Measurements from ENCODE around the gene NDUFA9.

The NDUFA9 gene

DNA sequence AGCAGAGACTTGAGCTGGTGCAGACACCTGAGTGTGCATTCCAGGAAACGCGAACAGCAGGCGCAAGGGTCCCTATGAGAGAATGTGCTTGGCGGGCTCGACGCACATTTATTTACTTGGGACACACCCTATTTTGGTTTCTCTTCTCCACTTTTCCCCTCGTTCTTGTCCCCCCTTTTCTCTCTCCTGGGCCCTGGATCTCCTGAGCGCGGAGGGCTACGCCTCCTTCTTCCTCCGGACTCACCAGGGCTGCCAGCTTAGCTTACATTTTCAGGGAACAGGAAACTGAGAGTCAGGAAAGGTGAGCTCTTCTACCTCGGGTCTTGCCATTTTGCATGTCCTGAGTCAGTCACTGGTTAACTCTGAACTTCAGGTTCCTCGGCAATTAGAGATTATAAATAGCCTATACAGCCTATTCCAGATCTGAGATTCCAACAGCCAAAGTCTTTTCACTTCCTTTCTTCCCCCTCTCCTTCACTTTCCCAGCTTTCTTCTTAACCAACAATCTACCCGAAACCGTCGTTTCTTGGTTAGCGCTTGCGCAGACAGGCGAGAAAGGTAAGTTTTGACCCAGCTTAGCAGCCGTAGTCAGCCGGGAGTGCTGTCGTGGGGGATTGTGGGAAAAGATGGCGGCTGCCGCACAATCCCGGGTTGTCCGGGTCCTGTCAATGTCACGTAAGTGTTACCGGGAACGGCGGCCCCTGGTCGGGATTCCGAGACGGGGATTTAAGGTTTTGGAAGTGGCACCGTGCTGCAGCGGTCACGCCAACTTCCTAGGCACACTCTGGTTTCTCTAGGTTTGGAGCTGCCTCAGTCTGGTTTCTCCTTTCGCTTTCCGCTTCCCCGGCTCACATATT lies at the start of gene NDUFA9, which contains the start of gene AKAP3:
Gene NDUFA9 (plus strand): TSS at position 614 of the 857 bp plus-strand sequence. CDS start 13 bp downstream, at position 627.
Gene AKAP3 (minus strand): TSS at position 551 of the 857 bp plus-strand sequence. CDS start 10,855 bp downstream, outside the sequence.
- peak; percentile 84 for DNase-seq

DNA sequence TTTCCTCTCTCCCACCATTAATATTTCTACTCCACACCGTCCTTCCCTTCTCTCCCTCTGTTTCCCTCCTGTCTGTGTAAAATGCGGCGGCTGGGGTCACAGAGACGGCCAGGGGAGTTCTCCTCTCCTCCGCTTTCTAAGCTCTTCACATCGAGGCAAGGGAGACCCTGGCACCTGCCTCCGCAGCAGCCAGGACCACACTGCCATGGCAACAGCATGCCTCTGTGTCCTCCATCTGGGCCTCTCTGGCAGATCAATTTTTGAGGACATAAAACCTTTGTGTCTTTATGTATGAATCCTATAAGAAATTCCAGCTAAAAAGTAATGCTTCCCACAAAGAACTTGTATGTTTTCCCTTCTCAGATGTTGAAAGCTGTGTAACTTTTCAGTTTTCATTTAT lies 45.5 kb upstream of the NDUFA9 start:
- no peak for DNase-seq

DNA sequence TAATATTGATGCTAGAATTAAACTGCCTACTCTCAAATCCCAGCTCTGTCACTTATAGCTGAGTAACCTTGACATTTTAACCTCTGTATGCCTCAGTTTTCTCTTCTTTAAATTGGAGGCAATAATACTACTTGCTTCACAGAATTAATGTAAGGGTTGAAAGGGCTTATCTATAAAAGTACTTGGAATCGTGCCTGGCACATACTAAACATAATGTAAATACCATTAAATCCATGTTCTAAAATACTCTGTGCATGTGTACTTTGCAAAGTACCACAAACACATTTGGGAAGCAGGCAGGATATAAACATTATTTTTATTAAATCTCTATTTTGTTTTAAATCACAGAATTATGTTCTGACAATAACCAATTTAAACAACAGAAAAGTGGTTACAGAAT lies 45.0 kb upstream of the NDUFA9 start:
- DNase-seq, result no peak

DNA sequence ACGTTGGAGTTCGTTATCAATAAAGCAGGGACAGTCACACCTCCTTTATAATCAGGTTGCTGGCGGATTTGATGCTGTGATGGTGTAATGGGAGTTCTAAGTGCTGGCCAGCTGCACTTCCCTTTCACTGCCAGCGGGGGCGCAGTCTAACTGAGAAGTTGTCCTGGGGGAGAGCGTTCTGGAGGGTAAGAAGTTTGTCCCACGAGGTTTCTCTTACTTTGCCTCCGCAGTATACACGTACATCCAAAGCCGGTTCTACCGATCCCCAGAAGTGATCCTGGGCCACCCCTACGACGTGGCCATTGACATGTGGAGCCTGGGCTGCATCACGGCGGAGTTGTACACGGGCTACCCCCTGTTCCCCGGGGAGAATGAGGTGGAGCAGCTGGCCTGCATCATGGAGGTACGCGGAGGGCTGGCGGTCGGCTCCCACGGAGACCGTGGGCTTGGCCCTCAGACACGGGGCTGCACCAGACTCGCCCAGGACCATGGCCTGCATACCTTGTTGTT lies 44.2 kb upstream of the NDUFA9 start:
- DNase-seq, result peak; percentile 50

DNA sequence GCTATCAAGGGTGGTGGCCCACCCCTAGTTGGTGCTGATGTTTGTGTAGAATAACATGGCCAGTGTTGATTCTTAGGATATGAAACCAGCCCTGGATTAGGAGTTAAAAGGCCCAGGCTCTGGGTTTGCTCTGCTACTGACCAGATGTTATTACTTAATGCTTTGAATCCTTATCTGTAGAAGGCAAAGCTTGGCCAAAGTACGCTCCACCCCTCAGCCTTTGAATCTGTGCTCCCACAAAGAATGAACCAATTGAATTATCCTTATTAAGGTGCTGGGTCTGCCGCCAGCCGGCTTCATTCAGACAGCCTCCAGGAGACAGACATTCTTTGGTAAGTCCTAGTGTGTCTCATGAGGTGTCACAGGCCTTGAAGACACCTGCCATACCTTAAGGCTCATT lies 41.9 kb upstream of the NDUFA9 start:
- no peak for DNase-seq

DNA sequence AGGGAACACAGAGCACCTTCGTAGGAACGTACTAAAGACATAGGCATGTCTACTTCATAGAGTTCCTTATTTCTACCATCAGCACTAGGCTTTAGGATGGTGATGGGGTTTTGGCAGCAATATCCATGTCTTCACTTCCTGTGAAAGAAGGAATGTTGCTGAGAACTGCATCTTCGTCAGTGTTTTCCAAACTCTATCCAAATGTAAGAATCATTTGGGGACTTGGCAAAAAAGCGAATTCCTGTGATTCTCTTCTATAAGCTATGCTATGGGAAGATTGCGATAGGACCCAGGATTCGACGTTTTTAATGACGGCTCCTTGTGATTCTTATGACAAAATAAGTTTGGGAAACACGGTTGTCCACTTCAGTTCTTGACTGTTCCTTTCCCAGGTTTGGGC lies 39.8 kb upstream of the NDUFA9 start:
- no peak for DNase-seq

DNA sequence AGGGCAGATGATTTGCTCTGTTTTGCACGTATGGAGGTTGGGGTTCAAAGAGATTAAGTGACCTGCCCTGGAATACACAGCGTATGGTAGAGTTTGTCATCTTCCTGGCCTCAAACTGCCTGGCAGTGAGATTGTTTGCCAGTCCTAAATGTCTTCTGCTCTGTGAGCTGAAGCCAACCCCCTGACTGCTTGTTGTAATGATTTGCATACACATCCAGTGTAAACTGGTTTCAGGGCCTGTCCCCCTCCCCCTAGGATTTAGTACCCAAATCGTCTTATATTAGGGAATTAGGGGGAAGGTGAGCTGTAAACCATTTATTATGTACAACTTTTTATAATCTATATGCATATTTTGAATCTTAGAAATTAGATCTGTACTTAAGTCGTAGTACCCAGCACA lies 38.4 kb upstream of the NDUFA9 start:
- no peak for DNase-seq

DNA sequence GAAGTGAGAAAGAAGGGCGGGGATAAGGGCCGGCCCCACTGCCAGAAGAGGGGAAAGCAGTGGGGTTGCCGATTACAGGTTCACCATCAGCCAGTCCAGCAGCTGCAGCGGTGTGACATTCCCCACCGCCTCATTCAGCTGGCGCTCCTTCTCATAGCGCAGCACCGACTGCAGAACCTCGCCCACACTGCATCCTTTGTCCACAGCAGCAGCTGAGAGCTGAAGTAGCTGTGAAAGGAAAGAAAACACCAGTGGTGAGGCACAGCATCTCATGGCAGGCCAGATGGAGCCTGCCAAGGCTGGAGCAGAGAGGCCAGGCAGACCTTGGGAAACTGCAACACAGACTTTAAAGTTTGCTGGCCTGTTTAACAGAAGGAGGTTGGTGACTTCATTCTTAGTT lies 33.2 kb upstream of the NDUFA9 start:
- no peak for DNase-seq

DNA sequence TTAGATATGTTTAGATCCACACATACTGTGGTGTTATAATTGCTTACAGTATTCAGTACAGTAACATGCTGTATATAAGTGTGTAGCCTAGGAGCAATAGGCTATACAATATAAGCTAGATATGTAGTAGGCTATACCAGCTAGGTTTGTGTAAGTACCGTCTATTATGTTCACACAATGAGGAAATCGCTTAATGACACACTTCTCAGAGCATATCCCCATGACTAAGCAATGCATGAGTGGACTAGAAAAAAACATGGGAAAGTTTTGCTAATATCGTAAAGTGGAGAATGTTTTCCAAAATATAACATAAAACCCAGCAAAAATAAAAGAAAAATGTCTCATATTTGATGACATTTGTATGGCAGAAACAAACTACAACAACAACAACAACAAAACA lies 27.4 kb upstream of the NDUFA9 start:
- no peak for DNase-seq

DNA sequence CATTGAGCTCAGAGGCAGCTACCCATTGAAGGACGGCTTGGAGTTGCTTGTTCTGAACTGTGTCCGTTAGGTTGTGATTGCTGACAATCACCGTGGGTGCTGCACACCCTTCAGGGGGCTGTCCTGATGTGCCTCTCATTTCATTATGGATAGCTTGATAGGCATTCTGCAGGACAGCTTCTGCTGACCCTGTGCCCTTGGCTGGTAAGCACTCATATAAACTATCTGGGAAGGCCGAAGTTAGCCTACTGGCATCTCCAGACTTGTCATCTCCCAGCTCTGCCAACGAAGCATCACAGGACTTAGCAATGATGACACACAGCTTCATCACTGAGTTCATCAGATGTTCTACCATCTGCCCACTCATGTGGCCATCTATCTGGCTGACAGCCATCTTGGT lies 22.4 kb upstream of the NDUFA9 start:
- no peak for DNase-seq

DNA sequence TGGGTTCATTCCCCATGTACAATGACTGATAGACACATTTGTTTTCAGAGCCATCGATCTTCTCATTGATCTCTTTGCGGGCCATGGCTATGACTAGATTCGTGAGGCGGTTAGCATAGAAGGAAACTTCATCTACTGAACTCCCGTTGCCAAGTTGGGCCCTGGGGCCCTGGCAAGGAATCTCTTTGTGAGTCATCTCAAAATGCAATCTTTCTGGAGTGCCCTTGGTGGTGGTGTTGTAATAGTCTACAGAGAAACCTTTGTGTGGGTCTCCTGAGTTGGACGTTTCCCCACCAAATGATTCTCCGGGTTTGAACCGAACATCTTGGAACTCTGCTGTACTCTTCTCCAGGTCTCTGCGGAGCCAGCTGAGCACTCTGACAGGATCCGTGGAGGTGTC lies 20.5 kb upstream of the NDUFA9 start:
- DNase-seq, result no peak

DNA sequence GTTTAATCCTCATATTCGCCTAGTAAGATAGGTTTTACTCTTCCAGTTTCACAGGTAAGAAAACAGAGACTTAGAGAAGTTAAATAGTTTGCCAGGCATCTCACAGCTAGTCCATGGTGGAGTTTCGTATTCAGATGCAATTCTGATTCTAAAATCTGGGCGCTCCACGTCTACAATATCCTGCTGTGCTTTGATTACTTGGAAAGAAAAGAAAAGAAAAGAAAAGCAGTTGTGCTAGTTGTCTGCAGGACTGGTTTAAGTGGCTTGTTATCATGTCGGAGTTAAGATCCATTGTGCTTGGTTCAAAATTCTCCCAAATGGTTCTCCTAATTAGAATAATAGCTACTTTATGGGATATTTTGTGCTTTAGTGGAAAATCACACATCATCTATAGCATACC lies 18.7 kb upstream of the NDUFA9 start:
- DNase-seq, result no peak

DNA sequence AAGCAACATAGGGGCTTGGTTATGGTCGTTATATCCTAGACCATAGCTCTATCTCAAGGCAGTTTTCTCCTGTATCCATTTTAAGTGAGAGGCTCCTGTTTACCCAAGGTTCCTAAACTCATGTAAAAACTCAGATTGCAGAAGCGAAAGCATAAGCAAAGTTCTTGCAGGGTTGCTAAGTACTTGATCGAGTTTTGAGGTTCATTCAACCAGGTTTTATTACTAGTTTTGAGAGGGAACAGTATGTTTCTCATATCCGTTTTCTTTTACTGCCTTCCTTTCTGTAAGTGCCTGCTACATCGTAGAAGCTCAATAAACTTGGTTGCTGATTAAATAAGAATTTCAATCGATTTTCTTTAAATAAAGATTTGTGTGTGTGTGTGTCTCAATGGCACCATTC lies 5.2 kb upstream of the NDUFA9 start:
- no peak for DNase-seq

DNA sequence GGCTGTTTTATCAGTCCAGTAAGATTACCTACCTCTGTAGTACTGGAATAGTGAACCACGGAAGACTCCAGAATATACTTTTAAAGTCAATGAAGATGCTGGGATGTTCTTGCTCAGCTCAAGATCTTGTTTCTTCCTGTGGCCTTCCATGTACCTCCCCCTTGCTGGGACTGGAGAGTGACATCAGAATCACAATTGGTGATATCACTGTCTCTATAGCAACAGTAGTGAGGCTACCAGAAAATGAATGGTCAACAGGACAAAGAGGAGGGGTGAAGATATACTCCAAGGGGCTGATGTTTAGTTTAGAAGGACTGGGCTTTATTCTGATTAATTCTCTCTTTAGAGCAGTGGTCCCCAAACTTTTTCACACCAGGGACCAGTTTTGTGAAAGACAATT lies 3.9 kb upstream of the NDUFA9 start:
- no peak for DNase-seq

DNA sequence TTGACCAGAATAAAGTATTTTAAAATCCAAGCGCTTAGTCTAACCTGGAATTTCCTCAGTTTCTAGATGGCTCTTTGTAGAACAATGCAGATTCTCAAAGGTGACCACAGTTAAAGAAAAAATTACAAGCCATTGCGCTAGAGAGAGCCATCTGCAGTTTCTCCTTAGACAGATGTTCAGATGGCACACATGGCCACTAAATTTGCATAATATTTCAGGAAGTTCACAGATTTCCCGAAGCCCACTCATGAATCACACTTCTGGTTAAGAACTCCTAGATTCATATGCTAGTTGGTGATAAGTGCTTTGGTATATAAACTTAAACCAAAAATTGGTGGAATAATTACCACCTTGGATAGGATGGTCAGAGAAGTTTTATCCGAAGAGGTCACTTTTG lies 812 bp upstream of the NDUFA9 start:
- no peak for DNase-seq

DNA sequence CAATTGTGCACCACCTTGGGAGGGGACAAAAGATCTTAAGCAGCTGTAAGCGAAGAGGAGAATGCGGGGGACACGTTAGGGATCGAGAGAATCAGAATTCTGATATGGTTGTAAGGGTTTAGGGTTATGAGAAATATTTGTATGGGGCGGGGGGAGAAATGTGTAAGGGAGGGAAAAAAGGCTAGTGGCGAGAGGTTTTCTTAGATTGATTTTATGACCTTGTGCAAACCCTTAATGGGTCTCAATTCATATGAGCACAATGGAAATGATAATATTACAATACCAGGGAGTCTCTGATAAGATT lies 396 bp downstream of the NDUFA9 start:
- no peak for DNase-seq

DNA sequence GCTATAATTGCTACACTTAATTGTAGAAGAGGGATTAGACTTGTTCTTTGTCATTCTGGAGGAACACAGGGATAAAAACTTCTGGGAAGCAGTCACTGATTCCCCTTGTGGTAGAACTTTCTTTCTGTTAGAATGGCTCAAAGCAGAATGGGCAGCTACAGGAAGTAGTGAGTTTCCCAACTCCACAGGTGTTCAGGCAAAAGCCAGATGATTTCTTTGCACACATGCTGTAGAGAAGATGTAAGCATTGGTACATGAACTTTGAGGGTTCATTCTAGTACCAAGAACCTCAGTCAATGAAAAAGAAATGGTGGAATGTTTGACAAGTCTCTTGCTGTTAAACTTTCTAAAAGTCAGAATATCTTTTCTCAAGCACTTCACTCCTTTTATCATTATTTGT lies 4.3 kb downstream of the NDUFA9 start:
- DNase-seq, result no peak

DNA sequence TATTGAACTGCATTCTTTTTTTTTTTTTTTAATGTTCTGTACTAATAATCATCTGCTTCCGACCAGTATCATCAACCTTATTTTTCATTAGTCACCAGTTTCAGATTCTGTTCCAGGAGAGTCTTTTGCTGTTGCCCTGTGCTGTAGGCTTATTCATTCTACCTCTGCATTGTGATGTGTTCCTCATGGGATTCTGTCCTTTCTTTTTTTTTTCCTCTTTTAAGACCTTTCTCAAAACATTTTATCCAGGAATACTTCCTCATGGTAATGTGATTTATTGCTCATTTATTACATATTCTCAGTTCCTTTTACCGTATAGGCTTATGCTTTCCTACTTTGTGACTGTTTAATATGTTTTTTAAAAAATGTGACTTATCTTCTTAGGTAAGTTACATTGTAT lies 4.8 kb downstream of the NDUFA9 start:
- no peak for DNase-seq

DNA sequence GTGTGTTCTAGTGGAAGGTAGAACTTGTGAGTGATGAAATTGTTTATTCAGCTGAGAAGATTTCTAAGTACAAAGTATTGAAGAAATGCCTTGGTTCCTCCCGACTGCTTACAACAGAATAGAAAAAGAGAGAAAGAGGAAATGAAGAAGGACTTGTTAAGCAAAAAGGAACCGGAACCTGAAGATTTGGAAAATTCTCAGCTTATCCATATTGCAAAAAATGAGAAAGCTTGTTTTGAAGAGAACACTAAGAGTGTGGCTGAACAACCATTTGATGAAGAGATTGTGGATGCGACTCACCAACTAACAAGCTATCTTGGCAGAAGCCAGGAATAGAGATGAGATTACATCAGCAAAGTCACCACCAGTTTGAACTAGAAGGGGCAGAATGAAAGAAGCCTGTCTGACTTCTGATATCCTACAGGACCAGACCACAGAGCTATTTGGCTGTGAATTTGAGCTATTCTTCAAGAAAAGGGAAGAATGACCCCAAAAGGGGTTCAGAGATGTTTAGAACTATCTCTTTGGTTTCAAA lies 15.1 kb downstream of the NDUFA9 start:
- no peak for DNase-seq

DNA sequence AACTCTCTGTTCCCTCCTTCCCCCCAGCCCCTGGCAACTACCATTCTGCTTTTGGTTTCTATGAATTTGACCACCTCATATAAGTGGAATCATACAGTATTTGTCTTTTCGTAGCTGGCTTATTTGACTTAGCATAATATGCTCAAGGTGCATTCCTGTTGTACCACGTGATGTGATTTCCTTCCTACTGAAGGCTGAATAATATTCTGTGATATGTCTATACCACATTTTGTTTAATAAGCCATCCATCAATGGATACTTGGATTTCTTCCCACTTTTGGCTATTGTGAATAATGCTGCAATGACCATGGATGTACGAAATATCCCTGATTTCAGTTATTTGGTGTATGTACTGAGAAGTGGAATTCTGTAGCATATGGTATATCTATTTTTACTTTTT lies 16.3 kb downstream of the NDUFA9 start:
- DNase-seq, result no peak

DNA sequence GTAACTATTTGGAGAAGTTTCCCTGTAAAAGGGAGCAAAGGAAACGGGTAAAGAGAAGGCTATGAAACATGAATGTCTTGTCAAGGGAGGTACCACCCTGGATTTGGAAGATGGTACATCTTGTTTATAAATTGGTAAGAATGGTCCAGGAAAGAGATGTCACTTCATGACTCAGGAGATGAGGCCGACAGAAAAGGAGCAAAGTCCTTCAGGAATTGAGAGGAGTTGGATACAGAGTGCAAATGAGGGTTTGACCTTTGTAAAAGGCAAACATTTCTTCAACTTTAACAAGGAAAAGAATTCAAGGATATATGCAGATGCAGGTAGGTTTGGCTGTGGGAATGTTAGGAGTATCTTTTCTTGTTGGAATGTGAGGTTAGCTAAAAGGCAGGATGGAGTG lies 30.8 kb downstream of the NDUFA9 start:
- DNase-seq, result no peak

DNA sequence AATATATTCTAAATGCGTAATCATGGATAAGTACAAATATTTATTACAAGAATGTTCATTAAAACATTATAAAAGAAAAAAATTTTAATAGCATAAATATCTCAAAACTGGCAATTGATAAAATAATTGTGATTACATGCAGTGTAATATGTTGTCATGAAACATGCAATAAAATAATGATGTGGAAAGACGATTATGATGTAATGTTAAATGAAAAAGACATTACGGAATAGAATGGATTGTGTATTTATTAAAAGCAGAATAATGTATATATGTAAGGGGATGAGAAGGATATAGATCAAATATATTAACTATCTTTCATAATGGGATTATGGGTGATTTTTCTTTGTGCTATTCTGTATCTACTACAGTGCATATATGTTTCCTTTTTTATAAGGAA lies 32.8 kb downstream of the NDUFA9 start:
- no peak for DNase-seq

DNA sequence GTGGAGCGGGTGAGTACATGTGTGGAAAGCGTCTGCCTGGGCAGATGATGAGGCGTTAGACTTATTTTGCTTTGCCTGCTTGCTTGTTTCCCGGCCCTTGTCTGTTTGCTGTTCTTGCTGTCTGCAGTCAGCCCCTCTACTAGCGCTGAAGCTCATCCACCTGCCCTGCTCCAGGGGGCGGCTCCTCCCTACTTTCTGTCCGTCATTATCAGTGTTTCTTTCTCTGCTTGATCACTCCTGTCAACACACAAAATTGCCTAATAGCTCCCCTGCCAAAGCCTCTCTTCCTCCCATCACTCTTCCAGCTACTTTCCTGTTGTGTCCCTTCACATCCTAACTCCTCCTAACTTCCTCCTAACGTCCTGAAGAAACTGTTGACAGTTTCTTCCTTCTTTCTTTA lies 36.4 kb downstream of the NDUFA9 start:
- no peak for DNase-seq

DNA sequence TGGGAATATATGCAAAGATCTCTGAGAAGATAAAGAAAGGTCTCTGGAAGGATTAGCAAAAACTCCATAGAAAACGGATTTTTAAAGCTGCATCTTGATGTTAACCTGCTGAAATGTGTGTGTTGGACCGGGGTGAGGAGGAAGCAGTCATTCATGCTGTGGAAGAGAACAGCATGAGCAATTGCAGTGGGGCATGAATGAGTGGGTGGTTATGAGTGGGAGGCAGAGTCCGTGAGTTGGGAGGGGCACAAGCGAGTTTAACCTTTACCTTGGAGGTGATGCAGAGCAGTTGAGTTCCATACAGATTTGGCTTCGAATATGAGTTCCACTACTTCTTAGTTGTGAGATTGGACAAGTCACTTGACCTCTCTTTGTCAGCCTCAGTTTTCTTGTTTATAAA lies 41.8 kb downstream of the NDUFA9 start:
- no peak for DNase-seq

All from DMS79 treated with DMSO at 0.1 percent for 48 hours (cell line).